GM18519 (cell line): ENCODE data around the gene MCTP1.
A peak's percentile ranks its signal among the peaks of the same experiment; 100 is the strongest.

Experiments
- ATAC-seq: cut with Tn5 transposase; IDR thresholded peaks from one replicate; pipeline ENCODE4 v1.9.1; 2021; ENCODE audit warnings: mild to moderate bottlenecking, moderate library complexity; ENCODE audit not compliant: unreplicated experiment, low FRiP score

MCTP1 gene

GRCh38 chr5:94903726-94904125, 381.2 kb downstream of the MCTP1 start:
- no peak for ATAC-seq

GRCh38 chr5:94901191-94901979, 383.5 kb downstream of the MCTP1 start:
- ATAC-seq: peak; percentile 92

GRCh38 chr5:94900006-94900505, 384.8 kb downstream of the MCTP1 start:
- no peak for ATAC-seq

- ATAC-seq: no peak
Measured at GRCh38 chr5:94893412-94894135, 391.3 kb downstream of the MCTP1 start.

- ATAC-seq: no peak
Measured at GRCh38 chr5:94891972-94892371, 392.9 kb downstream of the MCTP1 start.

GRCh38 chr5:94891565-94891964, 393.3 kb downstream of the MCTP1 start:
- ATAC-seq: no peak

GRCh38 chr5:94890907-94891306, 394.0 kb downstream of the MCTP1 start:
- no peak for ATAC-seq

- no peak for ATAC-seq
Measured at GRCh38 chr5:94888674-94889073, 396.2 kb downstream of the MCTP1 start.

GRCh38 chr5:94885931-94886330, 399.0 kb downstream of the MCTP1 start:
- no peak for ATAC-seq

GRCh38 chr5:94884311-94884710, 400.6 kb downstream of the MCTP1 start:
- no peak for ATAC-seq

- ATAC-seq: no peak
Measured at GRCh38 chr5:94872526-94872925, 412.4 kb downstream of the MCTP1 start.

GRCh38 chr5:94870511-94871183, 414.2 kb downstream of the MCTP1 start:
- no peak for ATAC-seq

- ATAC-seq: no peak
Measured at GRCh38 chr5:94869921-94870320, 415.0 kb downstream of the MCTP1 start.

GRCh38 chr5:94863951-94864350, 420.9 kb downstream of the MCTP1 start:
- no peak for ATAC-seq

- ATAC-seq: no peak
Measured at GRCh38 chr5:94857111-94857510, 427.8 kb downstream of the MCTP1 start.

GRCh38 chr5:94856257-94856800, 428.6 kb downstream of the MCTP1 start:
- no peak for ATAC-seq

GRCh38 chr5:94855543-94855942, 429.4 kb downstream of the MCTP1 start:
- no peak for ATAC-seq

- no peak for ATAC-seq
Measured at GRCh38 chr5:94853120-94853519, 431.8 kb downstream of the MCTP1 start.

- no peak for ATAC-seq
Measured at GRCh38 chr5:94850960-94851359, 433.9 kb downstream of the MCTP1 start.

- ATAC-seq: peak; percentile 94
Measured at GRCh38 chr5:94849821-94850736, 434.8 kb downstream of the MCTP1 start.
